NCI-H146 treated with DMSO at 0.1 percent for 48 hours (cell line): Measurements from ENCODE around the gene UBAP1L.
A peak's percentile ranks its signal among the peaks of the same experiment; 100 is the strongest.

Experiments
- DNase-seq: peaks from one replicate; lab custom pipeline; 2025; ENCODE audit not compliant: unreplicated experiment; lab: John Stamatoyannopoulos, UW

UBAP1L gene

GRCh38 chr15:65067317-65067644 is 47.7 kb downstream of the UBAP1L start:
- no peak for DNase-seq

GRCh38 chr15:65066635-65067316 is 48.2 kb downstream of the UBAP1L start:
- no peak for DNase-seq

- no peak for DNase-seq
These were observed 48.9 kb downstream of the UBAP1L start for GRCh38 chr15:65066001-65066634.

- no peak for DNase-seq
These were observed 52.3 kb downstream of the UBAP1L start for GRCh38 chr15:65062726-65063125.

- no peak for DNase-seq
These were observed 52.9 kb downstream of the UBAP1L start for GRCh38 chr15:65062061-65062460.

- no peak for DNase-seq
These were observed 54.2 kb downstream of the UBAP1L start for GRCh38 chr15:65060641-65061397.

GRCh38 chr15:65059931-65060596 is 54.9 kb downstream of the UBAP1L start:
- DNase-seq: no peak

- no peak for DNase-seq
These were observed 55.6 kb downstream of the UBAP1L start for GRCh38 chr15:65059369-65059750.

GRCh38 chr15:65058394-65059368 is 56.3 kb downstream of the UBAP1L start:
- DNase-seq: no peak

- DNase-seq: no peak
These were observed 57.5 kb downstream of the UBAP1L start for GRCh38 chr15:65057549-65057940.

- DNase-seq: no peak
These were observed 58.0 kb downstream of the UBAP1L start for GRCh38 chr15:65056868-65057548.

GRCh38 chr15:65056106-65056505 is 58.9 kb downstream of the UBAP1L start:
- DNase-seq: no peak

- DNase-seq: no peak
These were observed 59.7 kb downstream of the UBAP1L start for GRCh38 chr15:65055201-65055870.

GRCh38 chr15:65054333-65055200 is 60.4 kb downstream of the UBAP1L start:
- DNase-seq: peak; percentile 15

- DNase-seq: no peak
These were observed 62.0 kb downstream of the UBAP1L start for GRCh38 chr15:65052956-65053355.

- DNase-seq: no peak
These were observed 63.7 kb downstream of the UBAP1L start for GRCh38 chr15:65051266-65051665.

GRCh38 chr15:65050270-65050669 is 64.7 kb downstream of the UBAP1L start:
- no peak for DNase-seq

GRCh38 chr15:65049418-65049840 is 65.6 kb downstream of the UBAP1L start:
- DNase-seq: peak; percentile 77
